G401 (cell line): ENCODE data around the gene SYT15. TPM values are rescaled to one million over a fixed set of nuclear protein-coding genes. Genes with fewer than 3 reads are reported as not detected.

ENCODE experiments used
- DNase-seq: peaks from one replicate; pipeline ENCODE4 v3.0.0-alpha.2; 2015; ENCODE audit warnings: low spot score
- in situ Hi-C: cut with HindIII; loops from 2 replicates; pipeline ENCODE4 v1.10.0; 2016; ENCODE audit warnings: low sequenced_read_pairs, mixed read lengths
- total RNA-seq: library from RNA; depleted of rRNA; stranded (reverse); fragments of >200 nt; shearing (Covaris generic); gene quantifications from 2 replicates; pipeline ENCODE4 v1.2.3, GENCODE V29; 2014

SYT15 gene
- total RNA-seq, 1 experiment from 2014 or later, result not detected

- no peak for DNase-seq
- in situ Hi-C loops, result loop anchor here (25.0 kb wide), 1 partner anchor 306 kb away; no protein-coding TSS in a partner anchor
Measured at GRCh38 chr10:46542567-46543465, 36.1 kb upstream of the SYT15 start.

GRCh38 chr10:46543466-46544377 is 35.2 kb upstream of the SYT15 start:
- DNase-seq, result no peak
- in situ Hi-C loops, result loop anchor here (25.0 kb wide), 1 partner anchor 306 kb away; no protein-coding TSS in a partner anchor

GRCh38 chr10:46544989-46545791 is 33.7 kb upstream of the SYT15 start:
- DNase-seq, result no peak

GRCh38 chr10:46545861-46546590 is 32.9 kb upstream of the SYT15 start:
- no peak for DNase-seq
- in situ Hi-C loops, result loop anchor here (25.0 kb wide), 1 partner anchor 309 kb away; no protein-coding TSS in a partner anchor

More at GRCh38 chr10:46544989-46545791, 33.7 kb upstream of the SYT15 start:
- in situ Hi-C loops, result loop anchor here (25.0 kb wide), 1 partner anchor 308 kb away; no protein-coding TSS in a partner anchor

- DNase-seq, result peak; percentile 67
- in situ Hi-C loops, result loop anchor here (25.0 kb wide), 1 partner anchor 310 kb away; no protein-coding TSS in a partner anchor
Measured at GRCh38 chr10:46546591-46547540, 32.1 kb upstream of the SYT15 start.

- no peak for DNase-seq
- in situ Hi-C loops, result loop anchor here (25.0 kb wide), 1 partner anchor 311 kb away; no protein-coding TSS in a partner anchor
Measured at GRCh38 chr10:46547541-46548497, 31.1 kb upstream of the SYT15 start.

GRCh38 chr10:46548498-46549090 is 30.3 kb upstream of the SYT15 start:
- in situ Hi-C loops, result loop anchor here (25.0 kb wide), 1 partner anchor 311 kb away; no protein-coding TSS in a partner anchor
- DNase-seq, result peak; percentile 61

GRCh38 chr10:46549171-46550075 is 29.5 kb upstream of the SYT15 start:
- in situ Hi-C loops, result loop anchor here (25.0 kb wide), 1 partner anchor 312 kb away; no protein-coding TSS in a partner anchor
- no peak for DNase-seq

- in situ Hi-C loops, result no loop called here
- DNase-seq, result no peak
Measured at GRCh38 chr10:46550076-46550790, 28.7 kb upstream of the SYT15 start.

- DNase-seq, result no peak
- in situ Hi-C loops, result no loop called here
Measured at GRCh38 chr10:46550795-46551700, 27.9 kb upstream of the SYT15 start.

- in situ Hi-C loops, result no loop called here
- peak; percentile 85 for DNase-seq
Measured at GRCh38 chr10:46551701-46552525, 27.0 kb upstream of the SYT15 start.
